Hematopoietic multipotent progenitor cell treated with erythropoietin and hydrocortisone succinate and interleukin-3 and kit ligand, for 6 days (in vitro differentiated cells): ENCODE measurements around the gene TUBG1.
"Not testable (repeated sequence)": the region's sequence is repeated elsewhere in the genome, so short reads cannot be mapped to it uniquely, and the experiment has no call there.

ENCODE experiments used
- DNase-seq: peaks from one replicate; pipeline ENCODE4 v3.0.0-alpha.2; 2015

Gene TUBG1

DNA sequence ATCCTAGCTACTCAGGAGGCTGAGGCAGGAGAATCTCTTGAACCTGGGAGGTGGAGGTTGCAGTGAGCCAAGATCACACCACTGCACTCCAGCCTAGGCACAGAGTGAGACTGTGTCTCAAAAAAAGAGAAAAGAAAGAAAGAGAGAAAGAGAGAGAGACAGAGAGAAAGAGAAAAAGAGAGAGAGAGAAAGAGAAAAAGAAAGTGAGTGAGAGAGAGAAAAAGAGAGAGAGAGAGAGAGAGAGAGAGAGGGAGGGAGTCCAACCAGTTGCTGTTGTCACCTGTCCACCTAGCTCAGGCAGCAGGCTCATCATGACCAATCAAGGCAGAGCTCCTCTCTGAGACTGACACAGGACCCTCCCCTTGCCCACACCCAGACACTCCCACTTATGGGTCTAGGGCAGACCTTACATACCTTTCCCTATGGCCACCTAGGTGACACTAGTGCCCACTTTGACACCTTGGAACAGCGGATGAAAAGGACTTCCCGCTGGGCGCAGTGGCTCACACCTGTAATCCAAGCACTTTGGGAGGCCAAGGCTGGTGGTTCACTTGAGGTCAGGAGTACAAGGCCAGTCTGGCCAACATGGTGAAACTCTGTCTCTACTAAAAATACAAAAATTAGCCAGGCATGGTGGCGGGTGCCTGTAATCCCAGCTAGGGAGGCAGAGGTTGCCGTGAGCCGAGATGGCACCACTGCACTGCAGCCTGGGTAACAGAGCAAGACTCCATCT is 17.7 kb downstream of the TUBG1 start:
- not testable (repeated sequence) for DNase-seq

DNA sequence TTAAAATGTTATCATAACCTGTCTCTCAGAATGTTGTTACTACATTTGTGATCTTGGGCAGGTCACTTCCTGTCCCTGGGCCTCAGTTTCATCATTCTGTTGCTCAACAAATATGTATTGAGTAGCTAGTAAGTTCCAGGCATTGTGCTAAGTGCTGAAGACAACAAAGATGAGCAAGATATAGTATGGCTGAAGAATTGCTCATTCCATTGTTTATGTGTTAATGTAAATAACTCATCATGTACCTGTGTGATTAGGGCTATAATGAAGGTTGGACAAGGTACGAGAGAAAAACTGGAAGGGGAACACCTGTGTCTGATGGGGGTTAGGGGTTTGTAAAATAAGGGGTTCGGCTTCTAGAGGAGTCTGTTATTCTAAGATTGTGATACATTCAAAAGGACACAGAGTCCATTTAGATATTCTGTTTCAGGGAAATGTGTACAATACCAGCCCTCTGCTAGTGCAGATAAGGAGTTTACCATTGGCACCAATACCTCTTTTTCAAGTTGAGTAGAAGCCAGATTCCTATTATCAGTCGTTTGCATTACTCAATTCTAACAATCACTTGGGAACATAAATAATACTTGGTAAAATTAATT is 20.0 kb downstream of the TUBG1 start:
- DNase-seq: peak; percentile 96

DNA sequence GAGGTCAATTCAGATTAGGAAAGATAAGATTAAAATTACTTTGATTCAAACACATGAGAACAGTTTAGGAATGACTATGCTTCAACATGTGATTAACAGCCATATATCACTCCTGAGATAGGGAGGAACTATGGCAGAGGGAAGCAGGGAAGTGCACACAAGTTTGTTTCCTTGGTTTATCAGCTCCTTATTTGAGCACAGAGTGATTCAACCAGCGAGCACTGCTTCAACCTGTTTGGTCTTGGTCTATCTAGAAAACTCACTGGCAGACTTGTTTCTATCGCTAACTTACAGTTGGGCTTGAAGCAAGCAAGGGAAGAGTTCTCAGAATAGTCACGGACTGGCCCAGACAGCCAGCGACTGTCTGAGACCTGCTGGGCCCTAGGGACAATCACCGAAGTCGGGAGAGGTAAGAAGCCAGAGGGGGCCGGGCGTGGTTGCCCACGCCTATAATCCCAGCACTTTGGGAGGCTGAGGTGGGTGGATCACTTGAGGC is 23.5 kb downstream of the TUBG1 start:
- DNase-seq: peak; percentile 86

DNA sequence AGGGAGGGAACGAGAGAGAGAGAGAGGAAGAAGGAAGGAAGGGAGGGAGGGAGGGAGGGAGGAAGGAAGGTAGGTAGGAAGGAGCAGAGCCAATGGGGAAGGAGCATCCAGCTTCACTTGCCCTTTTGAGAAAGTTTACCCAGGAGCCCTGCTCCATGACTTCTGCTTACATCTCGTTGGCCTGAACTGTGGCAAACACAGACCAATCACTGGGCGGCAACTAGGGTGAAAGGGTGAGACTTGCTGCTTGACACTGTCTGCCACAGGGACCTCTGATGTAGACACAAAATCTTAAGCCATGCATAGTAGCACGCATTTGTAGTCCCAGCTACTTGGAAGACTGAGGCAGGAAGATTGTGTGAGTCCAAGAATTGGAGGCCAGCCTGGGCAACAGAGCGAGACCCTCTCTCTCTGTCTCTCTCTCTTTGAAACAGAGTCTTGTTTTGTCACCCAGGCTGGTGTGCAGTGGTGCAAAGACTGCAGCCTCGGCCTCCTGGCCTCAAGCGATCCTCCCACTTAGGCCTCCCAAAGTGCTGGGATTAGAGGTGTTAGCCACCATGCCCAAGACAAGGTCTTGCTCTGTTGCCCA is 30.1 kb downstream of the TUBG1 start:
- DNase-seq: peak; percentile 52

DNA sequence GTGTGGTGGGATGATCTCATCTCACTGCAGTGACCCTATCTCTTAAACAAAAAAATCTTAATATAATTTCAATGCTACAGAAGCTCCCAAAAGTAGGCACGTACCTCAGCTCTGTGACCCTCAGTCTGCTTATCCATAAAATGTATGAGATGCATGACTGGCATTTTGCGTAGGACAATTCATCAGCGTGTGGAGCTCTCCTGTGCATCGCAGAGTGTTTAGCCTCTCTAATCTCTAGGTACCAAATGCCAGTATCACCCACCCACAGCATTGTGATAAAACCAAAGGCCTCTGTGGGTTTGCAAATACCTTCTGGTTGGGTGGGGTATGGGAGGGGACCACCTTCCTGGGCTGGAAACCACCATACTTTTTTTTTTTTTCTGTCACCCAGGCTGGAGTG is 30.6 kb downstream of the TUBG1 start:
- DNase-seq: peak; percentile 98

DNA sequence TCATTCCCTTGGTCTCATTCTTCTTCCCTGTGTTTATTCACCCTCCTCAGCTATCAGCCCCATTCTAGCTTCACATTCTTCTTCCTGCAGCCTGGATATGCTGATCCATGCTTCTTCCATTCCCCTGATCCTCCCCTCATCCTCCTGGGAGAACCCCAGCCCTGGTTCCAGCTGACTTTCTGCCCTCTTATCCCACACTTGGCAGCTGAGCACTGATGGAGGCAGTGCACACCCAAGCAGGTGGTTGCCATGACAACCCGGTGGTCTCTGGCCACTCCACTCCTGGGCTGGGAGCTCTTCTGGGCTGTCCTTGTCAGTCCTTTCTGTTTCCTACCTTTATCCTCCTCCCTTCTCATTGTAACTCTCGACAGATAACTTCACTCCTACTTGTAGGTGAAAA is 32.9 kb downstream of the TUBG1 start:
- no peak for DNase-seq

DNA sequence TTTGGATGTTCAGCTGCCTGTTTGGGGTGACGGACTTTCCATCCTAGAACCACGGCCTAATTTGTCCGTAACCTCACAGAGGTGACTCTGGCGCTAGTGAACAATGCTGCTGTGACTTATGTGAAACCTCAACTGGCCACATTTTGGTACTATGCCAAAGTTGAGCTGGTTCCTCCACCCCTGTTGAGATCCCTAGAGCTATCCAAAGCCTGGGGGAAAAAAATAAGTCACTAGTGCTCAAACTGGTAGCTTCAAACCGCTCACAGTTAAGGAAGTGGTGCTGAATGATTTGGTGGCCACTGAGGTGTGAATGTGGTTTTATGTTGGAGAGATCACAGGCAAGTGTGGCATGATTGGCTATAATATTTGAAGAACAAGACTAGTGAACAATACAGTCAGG is 38.3 kb downstream of the TUBG1 start:
- DNase-seq: peak; percentile 45

DNA sequence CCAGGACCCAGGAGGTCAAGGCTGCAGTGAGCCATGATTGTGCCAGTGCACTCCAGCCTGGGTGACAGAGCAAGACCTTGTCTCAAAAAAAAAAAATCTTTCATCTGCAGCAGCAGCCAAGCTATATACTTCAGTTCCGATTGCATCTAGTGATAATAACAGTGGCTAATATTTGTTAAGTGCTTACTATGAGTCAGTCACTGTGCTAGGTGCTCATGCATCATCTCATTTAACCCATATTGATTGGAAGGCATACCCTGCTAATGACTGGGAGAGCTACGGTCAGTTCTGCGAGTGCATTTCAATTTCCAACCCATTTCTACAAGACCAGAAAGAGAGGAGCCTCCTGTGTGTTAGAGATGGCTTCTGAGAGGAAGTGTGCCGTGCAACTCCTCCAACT is 41.9 kb downstream of the TUBG1 start:
- DNase-seq: no peak

DNA sequence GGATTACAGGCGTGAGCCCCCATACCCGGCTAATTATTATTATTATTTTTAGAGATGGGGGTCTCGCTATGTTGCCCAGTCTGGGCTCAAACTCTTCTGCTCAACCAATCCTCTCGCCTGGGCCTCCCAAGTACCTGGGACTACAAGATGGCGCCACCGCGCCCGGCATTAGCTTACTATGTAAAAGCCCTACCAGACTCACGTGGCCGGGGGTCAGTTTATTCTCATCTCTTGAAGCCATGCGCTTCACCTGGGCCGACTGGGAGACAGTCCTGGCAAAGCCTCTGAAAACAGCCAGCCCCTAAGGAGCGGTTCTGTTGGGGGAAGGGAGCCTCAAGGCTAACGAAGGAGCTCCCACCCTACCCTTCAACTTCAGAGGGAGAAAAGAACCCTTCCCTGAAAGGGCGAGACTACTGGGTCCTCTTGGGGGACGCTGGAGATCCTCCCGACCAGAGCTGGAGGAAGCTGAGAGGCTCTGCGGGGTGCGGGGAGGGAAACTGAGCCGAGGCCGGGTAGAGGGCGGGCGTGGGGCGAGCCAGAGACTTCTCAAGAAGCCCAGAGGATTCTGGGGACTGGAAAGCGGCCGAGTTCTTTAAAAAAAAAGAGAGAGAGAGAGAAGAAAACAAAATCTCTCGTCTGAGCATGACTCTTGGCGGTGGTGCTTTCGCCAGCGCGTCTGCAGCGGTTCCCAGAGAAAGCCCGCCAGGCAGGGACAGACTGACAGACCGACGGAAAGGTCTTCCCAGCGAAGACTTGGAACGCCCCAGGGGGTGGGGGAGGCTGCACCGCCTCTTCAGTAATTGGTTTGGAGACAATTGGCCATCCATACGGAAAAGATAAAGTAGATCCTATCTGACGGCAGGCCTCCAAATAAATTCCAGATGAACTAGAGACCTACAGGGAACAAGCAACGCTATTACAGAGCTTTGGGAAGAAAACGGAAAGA is 44.0 kb downstream of the TUBG1 start:
- DNase-seq: peak; percentile 38

DNA sequence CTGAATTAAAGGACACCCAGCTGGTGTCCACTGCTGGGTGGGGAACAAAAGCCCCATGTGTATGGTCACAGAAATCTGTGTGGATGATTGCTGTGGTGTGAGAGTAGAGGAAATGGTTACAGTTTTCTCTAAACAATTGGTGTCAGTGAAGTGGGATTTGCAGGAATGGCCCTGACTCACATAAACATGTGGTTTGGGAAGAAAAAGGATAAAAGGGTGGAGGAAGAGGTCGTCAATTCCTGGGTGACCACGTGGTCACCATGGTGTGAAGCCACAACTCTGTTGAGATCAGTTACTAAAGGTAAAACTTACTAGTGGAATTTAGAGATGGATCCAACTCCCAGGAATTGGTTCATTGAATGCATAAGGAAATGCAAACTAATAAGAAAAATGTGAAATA is 46.0 kb downstream of the TUBG1 start:
- no peak for DNase-seq

DNA sequence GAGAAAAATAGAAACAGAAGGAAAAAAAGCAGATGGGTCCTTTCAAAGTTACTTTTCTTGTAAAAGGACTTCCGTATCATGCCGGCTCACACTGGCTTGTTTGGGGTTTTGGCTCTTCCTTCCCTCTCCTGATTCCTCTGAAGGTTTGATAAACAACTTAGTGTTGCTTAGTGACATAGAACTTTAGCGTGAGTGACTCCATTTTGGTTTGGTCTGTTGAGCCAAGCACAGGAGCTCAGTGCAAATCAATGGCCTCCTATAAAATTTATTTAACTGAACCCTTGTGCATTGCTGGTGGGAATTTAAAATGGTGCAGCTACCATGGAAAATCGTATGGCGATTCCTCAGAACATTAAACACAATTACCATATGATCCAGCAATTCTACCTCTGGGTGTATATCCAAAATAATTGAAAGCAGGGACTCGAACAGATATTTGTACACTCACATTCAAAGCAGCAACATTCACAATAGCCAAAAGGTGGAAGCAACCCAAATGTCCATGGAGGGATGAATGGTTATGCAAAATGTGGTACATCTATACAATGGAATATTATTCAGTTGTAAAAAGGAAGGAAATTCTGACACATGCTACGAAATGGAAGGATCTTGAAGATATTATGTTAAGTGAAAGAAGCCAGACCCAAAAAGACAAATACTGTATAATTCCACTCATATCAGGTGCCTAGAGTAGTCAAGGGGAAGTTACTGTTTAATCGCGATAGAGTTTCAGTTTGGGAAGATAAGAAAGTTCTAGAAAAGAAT is 48.5 kb downstream of the TUBG1 start:
- no peak for DNase-seq

DNA sequence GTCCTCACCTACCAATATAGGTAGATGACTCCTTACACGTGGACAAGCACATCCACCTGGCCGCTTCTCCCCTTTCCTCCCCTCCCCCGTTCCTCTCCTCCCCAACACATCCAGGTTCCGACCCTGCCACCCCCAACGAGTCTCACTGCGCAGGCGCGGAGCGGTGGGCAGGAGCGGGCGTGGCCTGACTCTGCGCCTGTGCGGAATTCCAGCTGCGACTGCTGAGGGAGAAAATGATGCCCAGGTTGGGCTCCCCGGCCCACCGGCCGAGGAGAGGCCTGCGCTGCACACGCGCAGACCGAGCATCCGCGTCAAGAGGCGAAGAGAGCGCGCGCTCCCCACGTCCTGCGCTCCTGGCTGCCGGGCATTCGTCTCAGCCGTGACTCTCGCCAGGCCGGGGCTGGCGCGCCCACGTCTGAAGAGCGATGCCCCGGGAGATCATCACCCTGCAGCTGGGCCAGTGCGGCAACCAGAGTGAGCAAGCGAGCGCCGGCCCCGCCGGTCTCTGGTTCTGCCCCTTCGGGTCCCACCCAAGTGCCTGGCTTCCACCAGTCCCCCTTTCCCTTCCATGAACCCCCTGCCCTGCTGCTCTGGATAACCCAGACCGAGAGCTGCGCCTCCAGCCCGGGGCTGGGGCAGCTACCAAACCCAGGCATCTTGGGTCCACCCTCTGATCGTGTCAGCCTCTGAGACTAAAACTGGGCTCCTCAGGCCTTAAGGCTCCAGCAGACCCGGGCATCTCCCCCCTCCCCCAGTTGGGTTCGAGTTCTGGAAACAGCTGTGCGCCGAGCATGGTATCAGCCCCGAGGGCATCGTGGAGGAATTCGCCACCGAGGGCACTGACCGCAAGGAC is 49.8 kb downstream of the TUBG1 start, which contains the start of gene TUBG2:
Gene TUBG2, plus strand, starts transcription at position 206 of the 853 bp plus-strand sequence. Its CDS starts 220 bp downstream, at position 426.
- DNase-seq: peak; percentile 86

DNA sequence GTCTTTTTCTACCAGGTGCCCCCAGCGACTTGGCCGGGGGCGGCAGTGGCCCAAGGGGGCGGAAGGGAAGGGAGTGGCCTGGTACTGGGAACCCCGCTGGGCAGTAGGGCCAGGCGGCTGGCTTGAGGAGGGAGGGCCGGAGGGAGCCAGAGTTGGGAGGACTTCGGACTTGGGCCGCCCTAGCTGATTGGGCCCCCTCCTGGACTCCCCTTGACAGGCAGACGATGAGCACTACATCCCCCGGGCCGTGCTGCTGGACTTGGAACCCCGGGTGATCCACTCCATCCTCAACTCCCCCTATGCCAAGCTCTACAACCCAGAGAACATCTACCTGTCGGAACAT is 50.4 kb downstream of the TUBG1 start:
- DNase-seq: not testable (repeated sequence)

DNA sequence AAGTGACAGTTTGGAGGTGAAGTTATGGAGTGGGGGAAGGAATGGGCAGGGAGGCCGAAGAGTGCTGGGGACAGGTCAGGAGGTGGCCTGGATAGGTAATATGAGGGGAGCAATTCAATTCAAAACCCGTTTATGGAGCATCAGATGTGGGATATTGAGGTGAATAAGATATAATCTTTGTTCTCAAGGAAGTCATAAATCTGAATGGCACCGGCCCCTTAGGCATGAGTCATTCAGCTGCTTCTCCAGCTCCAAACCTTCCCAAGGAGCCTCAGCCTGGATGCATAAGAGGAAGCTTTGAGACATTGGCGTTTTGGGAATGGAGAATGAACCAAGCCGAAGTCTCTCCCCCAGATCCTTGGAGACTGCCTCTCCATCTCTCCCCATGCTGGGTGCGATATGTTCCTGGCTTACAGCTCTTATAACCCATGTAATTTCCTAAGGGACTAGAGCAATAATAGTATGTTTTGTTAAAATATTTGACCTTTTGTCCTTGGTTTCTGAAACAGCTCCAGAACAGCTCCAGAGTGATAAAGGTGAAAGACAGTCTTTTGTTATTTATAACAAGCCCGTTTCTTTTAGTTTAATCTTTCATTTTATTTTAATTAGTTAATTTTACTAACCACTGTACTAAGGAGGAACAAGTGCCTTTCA is 51.3 kb downstream of the TUBG1 start:
- DNase-seq: no peak
